Right lobe of liver (tissue), 4 donors: ENCODE data around the gene VRK2.

Experiments used
- CTCF ChIP-seq, 4 donors: fragments of 200-600 bp in 3 of 4; fragments of 450-650 bp in 1 of 4; IDR thresholded peaks; one replicate each; pipeline versions ENCODE4 v1.5.1 to v1.8.0; 2016 to 2022; ENCODE audit warnings: antibody characterized with exemption in 4 of 4, mild to moderate bottlenecking in 2 of 4
- POLR2A ChIP-seq: fragments of 450-650 bp; IDR thresholded peaks from one replicate; pipeline ENCODE4 v1.6.1; 2017; ENCODE audit warnings: antibody characterized with exemption, mild to moderate bottlenecking
- donor health status: DM: no; HTN: no; CAD: no.
- donor health status: DM: no; HTN: no; CAD: no.
- donor health status: DM: no; HTN: yes; CAD: no.

GRCh38 chr2:58180635-58181034 is 134.0 kb downstream of the VRK2 start:
- TF ChIP-seq POLR2A (no peak), CTCF (IDR thresholded peaks at IDR 0.05) (no peak)
